CD4-positive, alpha-beta T cell treated with Interleukin-1 beta for 1 hour (primary cell): ENCODE measurements around the gene GATA6.
"Not testable (repeated sequence)": the region's sequence is repeated elsewhere in the genome, so short reads cannot be mapped to it uniquely, and the experiment has no call there.

ENCODE experiments used
- DNase-seq, 2 donors: peaks; one replicate each; pipeline ENCODE4 v3.0.0-alpha.2; 2020 to 2022

GATA6 gene

GRCh38 chr18:22183698-22184170, 14.3 kb downstream of the GATA6 start:
- no peak for DNase-seq

GRCh38 chr18:22184573-22184972, 15.2 kb downstream of the GATA6 start:
- not testable (repeated sequence) for DNase-seq

GRCh38 chr18:22185273-22185672, 15.9 kb downstream of the GATA6 start:
- no peak for DNase-seq

- no peak for DNase-seq
Observed at GRCh38 chr18:22185771-22186386, 16.5 kb downstream of the GATA6 start.

- no peak for DNase-seq
Observed at GRCh38 chr18:22186484-22186971, 17.1 kb downstream of the GATA6 start.

- DNase-seq: no peak
Observed at GRCh38 chr18:22188559-22189267, 19.3 kb downstream of the GATA6 start.

GRCh38 chr18:22189449-22190166, 20.2 kb downstream of the GATA6 start:
- DNase-seq: no peak

GRCh38 chr18:22191346-22191695, 21.9 kb downstream of the GATA6 start:
- DNase-seq: no peak

GRCh38 chr18:22191923-22192322, 22.5 kb downstream of the GATA6 start:
- no peak for DNase-seq

- DNase-seq: no peak
Observed at GRCh38 chr18:22193466-22193865, 24.1 kb downstream of the GATA6 start.

- no peak for DNase-seq
Observed at GRCh38 chr18:22194151-22194598, 24.8 kb downstream of the GATA6 start.

- no peak for DNase-seq
Observed at GRCh38 chr18:22195052-22195451, 25.7 kb downstream of the GATA6 start.

- DNase-seq: not testable (repeated sequence)
Observed at GRCh38 chr18:22196943-22197342, 27.6 kb downstream of the GATA6 start.

- DNase-seq: no peak
Observed at GRCh38 chr18:22197668-22198067, 28.3 kb downstream of the GATA6 start.

- DNase-seq: no peak
Observed at GRCh38 chr18:22198163-22198562, 28.8 kb downstream of the GATA6 start.

GRCh38 chr18:22199005-22199404, 29.6 kb downstream of the GATA6 start:
- DNase-seq: no peak

- DNase-seq: no peak
Observed at GRCh38 chr18:22200611-22201225, 31.3 kb downstream of the GATA6 start.

GRCh38 chr18:22203035-22203434, 33.6 kb downstream of the GATA6 start:
- no peak for DNase-seq

GRCh38 chr18:22203536-22204213, 34.3 kb downstream of the GATA6 start:
- DNase-seq: no peak

GRCh38 chr18:22204214-22204536, 34.8 kb downstream of the GATA6 start:
- DNase-seq: no peak

GRCh38 chr18:22204996-22205395, 35.6 kb downstream of the GATA6 start:
- no peak for DNase-seq

GRCh38 chr18:22207021-22207758, 37.8 kb downstream of the GATA6 start:
- no peak for DNase-seq
